Suppressor macrophage treated with lipopolysaccharide for 4 hours (primary cell): ENCODE results near the gene RASSF9.

Experiments
- DNase-seq: peaks from one replicate; pipeline ENCODE4 v3.0.0-alpha.2; 2020

Gene RASSF9

GRCh38 chr12:85836197-85837090 lies at the start of gene RASSF9:
Gene RASSF9, minus strand, starts transcription at chr12:85836409. Its CDS starts 208 bp downstream, at chr12:85836201.
- DNase-seq = no peak

GRCh38 chr12:85883763-85884162 lies 47.6 kb upstream of the RASSF9 start:
- no peak for DNase-seq

GRCh38 chr12:85877459-85877858 lies 41.2 kb upstream of the RASSF9 start:
- DNase-seq = no peak

GRCh38 chr12:85874031-85874461 lies 37.8 kb upstream of the RASSF9 start, which contains the start of gene NTS:
Gene NTS, plus strand, starts transcription at chr12:85874295. Its CDS starts 109 bp downstream, at chr12:85874404.
- DNase-seq = no peak

GRCh38 chr12:85872497-85873091 lies 36.4 kb upstream of the RASSF9 start:
- peak; percentile 69 for DNase-seq

- DNase-seq = peak; percentile 68
These were observed 31.0 kb upstream of the RASSF9 start for GRCh38 chr12:85866986-85867776.

- no peak for DNase-seq
These were observed 29.7 kb upstream of the RASSF9 start for GRCh38 chr12:85865890-85866289.

- DNase-seq = no peak
These were observed 20.8 kb upstream of the RASSF9 start for GRCh38 chr12:85856966-85857365.

- DNase-seq = no peak
These were observed 19.1 kb upstream of the RASSF9 start for GRCh38 chr12:85855305-85855704.

GRCh38 chr12:85849344-85849743 lies 13.1 kb upstream of the RASSF9 start:
- DNase-seq = no peak

- no peak for DNase-seq
These were observed 7.5 kb upstream of the RASSF9 start for GRCh38 chr12:85843606-85844310.

- no peak for DNase-seq
These were observed 598 bp downstream of the RASSF9 start for GRCh38 chr12:85835426-85836196.

GRCh38 chr12:85834378-85834777 lies 1.8 kb downstream of the RASSF9 start:
- no peak for DNase-seq

- DNase-seq = no peak
These were observed 2.6 kb downstream of the RASSF9 start for GRCh38 chr12:85833579-85833978.

GRCh38 chr12:85831327-85831990 lies 4.8 kb downstream of the RASSF9 start:
- no peak for DNase-seq

GRCh38 chr12:85829391-85829790 lies 6.8 kb downstream of the RASSF9 start:
- DNase-seq = no peak

- no peak for DNase-seq
These were observed 7.6 kb downstream of the RASSF9 start for GRCh38 chr12:85828576-85828975.

GRCh38 chr12:85825746-85826145 lies 10.5 kb downstream of the RASSF9 start:
- DNase-seq = no peak

- DNase-seq = no peak
These were observed 12.6 kb downstream of the RASSF9 start for GRCh38 chr12:85823436-85824180.

- DNase-seq = no peak
These were observed 14.4 kb downstream of the RASSF9 start for GRCh38 chr12:85821759-85822158.

- no peak for DNase-seq
These were observed 15.0 kb downstream of the RASSF9 start for GRCh38 chr12:85821206-85821605.
